Common myeloid progenitor, CD34-positive (primary cell): ENCODE data around the gene THOC6.

Experiments
- CTCF ChIA-PET: fragments of 350-600 bp; sonication (Branson Sonifier 250); formaldehyde crosslinking; loops from one replicate; lab custom pipeline; 2021; ENCODE audit warnings: antibody characterized with exemption; lab: Charles Lee
- POLR2A ChIA-PET: fragments of 350-600 bp; sonication (Branson Sonifier 250); formaldehyde crosslinking; loops from one replicate; lab custom pipeline; 2021; ENCODE audit warnings: antibody characterized with exemption; lab: Charles Lee
- DNase-seq, 3 donors: peaks; one replicate each; pipeline versions ENCODE4 v3.0.0 to v3.0.0-alpha.2; 2013
- H3K27ac ChIP-seq, 2 experiments: 1 replicate in 1 of 2; 2 replicates in 1 of 2; pipeline ENCODE4 v1.7.0; 2013; ENCODE audit warnings: inconsistent platforms in 2 of 2, low read length in 2 of 2, mild to moderate bottlenecking in 2 of 2, low read depth in 1 of 2, moderate library complexity in 1 of 2; ENCODE audit not compliant: severe bottlenecking in 2 of 2, insufficient read depth in 1 of 2, poor library complexity in 1 of 2
- H3K27me3 ChIP-seq, 5 experiments: replicated peaks in 2 of 5; 1 replicate in 3 of 5; 2 replicates in 2 of 5; pipeline versions ENCODE4 v1.6.1 to v1.7.0; 2013; ENCODE audit warnings: low read length in 4 of 5, mild to moderate bottlenecking in 2 of 5, moderate library complexity in 2 of 5, inconsistent platforms in 1 of 5; ENCODE audit not compliant: insufficient read depth in 5 of 5, control insufficient read depth in 4 of 5
- H3K36me3 ChIP-seq, 4 experiments: 1 replicate in 2 of 4; 2 replicates in 2 of 4; pipeline versions ENCODE4 v1.6.1 to v1.7.0; 2013; ENCODE audit warnings: low read length in 3 of 4, control low read depth in 1 of 4, mild to moderate bottlenecking in 1 of 4; ENCODE audit not compliant: control insufficient read depth in 4 of 4, insufficient read depth in 4 of 4
- H3K4me1 ChIP-seq, 4 experiments: 1 replicate in 3 of 4; 2 replicates in 1 of 4; pipeline versions ENCODE4 v1.6.1 to v1.7.1; 2013; ENCODE audit warnings: low read length in 3 of 4, mild to moderate bottlenecking in 3 of 4, control low read depth in 1 of 4, inconsistent platforms in 1 of 4, moderate library complexity in 1 of 4; ENCODE audit not compliant: control insufficient read depth in 4 of 4, insufficient read depth in 4 of 4; ENCODE audit errors: control extremely low read depth in 1 of 4
- H3K4me3 ChIP-seq, 7 experiments: 1 replicate in 4 of 7; 2 replicates in 3 of 7; pipeline versions ENCODE4 v1.5.1 to v1.7.0; 2013; ENCODE audit warnings: mild to moderate bottlenecking in 7 of 7, low read length in 6 of 7, moderate library complexity in 6 of 7, inconsistent platforms in 2 of 7, low read depth in 2 of 7, control low read depth in 1 of 7; ENCODE audit not compliant: insufficient read depth in 4 of 7, control insufficient read depth in 1 of 7; ENCODE audit errors: extremely low read depth in 1 of 7
- H3K9me3 ChIP-seq, 5 experiments: 1 replicate in 4 of 5; 2 replicates in 1 of 5; pipeline versions ENCODE4 v1.6.1 to v1.7.1; 2013; ENCODE audit warnings: low read length in 4 of 5, mild to moderate bottlenecking in 2 of 5, inconsistent platforms in 1 of 5, low read depth in 1 of 5, moderate library complexity in 1 of 5; ENCODE audit not compliant: control insufficient read depth in 4 of 5, insufficient read depth in 2 of 5; ENCODE audit errors: control extremely low read depth in 1 of 5
- WGBS: methylation state at CpG from one replicate; pipeline ENCODE4 v1.1.5; 2013; ENCODE audit not compliant: insufficient coverage; 5-methylcytosine and 5-hydroxymethylcytosine counted together

The THOC6 gene

DNA sequence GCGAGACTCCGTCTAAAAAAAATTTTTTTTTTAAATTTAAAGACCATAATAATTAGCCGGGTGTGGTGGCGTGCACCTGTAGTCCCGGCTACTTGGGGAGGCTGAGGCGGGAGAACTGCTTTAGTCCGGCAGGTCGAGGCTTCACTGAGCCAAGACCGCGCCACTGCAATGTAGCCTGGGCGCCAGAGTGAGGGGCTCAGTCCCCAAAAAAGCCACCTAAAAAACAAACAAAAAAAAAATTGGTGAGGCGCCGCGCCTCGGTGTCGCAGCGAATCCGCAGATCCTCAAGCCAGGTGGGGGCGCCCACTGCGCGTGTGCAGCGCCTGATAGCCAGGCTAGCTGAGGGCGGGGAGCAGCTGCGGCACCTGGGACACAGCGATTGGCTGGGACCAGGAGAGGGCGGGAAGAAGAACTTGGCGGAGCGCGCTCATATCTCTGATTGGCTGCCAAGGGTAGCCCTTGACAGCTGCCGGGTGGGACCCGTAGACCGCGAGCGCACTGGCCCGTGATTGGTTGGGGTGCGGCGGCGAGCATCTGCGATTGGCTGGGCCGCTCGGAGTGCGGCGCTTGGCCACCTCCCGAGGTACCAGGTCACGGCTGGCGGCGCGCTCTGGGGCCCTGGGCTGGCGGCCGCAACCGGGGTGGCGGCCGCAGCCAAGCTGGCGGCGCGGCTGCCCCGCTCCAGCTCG, 20.1 kb upstream of the THOC6 start:
- 9% methylated on average over 47 of the region's 58 CpGs for WGBS
- H3K27me3 ChIP-seq = no peaks in the 10 kb centered on the region
- ChIA-PET POLR2A (interaction anchor here (0.6 to 2.5 kb wide), 4 partner anchors 17 to 213 kb away, joined by 3 to 11 read pairs (median 5); partner anchors contain the start of gene TNFRSF12A), CTCF (interaction anchor here (0.7 to 10.6 kb wide), 9 partner anchors 15 to 408 kb away, joined by 3 to 197 read pairs (median 3); partner anchors contain the start of genes CLDN6, HCFC1R1, THOC6 and TNFRSF12A)
- no peak overlapping the region for H3K27ac ChIP-seq
- DNase-seq = peak; percentile 99 to 100 (median 100)
- H3K4me1 ChIP-seq = peaks cover 11 to 42% (median 35%) of the 10 kb centered on the region in 4 experiments
- peak overlapping the region; percentile 19 to 81 (median 48) for H3K4me3 ChIP-seq
- H3K36me3 ChIP-seq = peaks cover 0 to 4% (median 1%) of the 10 kb centered on the region in 4 experiments
- H3K9me3 ChIP-seq = no peaks in the 10 kb centered on the region

DNA sequence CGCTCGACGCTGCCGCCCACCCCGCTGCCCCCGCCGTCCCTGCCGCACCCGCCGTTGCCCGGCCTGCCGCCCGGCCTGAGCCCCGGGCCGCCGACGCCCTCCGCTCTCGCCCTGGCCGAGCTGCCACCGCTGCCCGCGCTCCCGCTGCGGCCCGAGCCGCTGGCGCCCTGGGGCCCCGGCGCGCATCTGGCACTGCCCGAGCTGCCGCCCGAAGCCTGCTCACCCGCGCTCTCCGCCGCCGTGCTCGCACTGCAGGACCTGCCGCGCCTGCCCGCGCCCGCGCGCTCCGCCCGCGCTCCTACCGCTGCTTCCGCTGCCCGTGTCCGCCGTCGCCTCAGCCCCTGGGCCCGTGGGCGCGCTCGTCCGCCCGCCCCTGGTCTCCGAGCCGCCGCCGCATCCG, 19.5 kb upstream of the THOC6 start:
- Histone ChIP-seq H3K4me3 (peak overlapping the region in 6 of 7 experiments; percentile 19 to 81 (median 50)), H3K9me3 (no peaks in the 10 kb centered on the region), H3K36me3 (peaks cover 0 to 4% (median 1%) of the 10 kb centered on the region in 4 experiments), H3K4me1 (peaks cover 11 to 48% (median 41%) of the 10 kb centered on the region in 4 experiments), H3K27ac (no peak overlapping the region), H3K27me3 (no peaks in the 10 kb centered on the region)
- ChIA-PET POLR2A (interaction anchor here (0.6 to 2.5 kb wide), 3 partner anchors 16 to 214 kb away, joined by 3 to 11 read pairs (median 7); partner anchors contain the start of gene TNFRSF12A), CTCF (interaction anchor here (0.7 to 10.6 kb wide), 8 partner anchors 16 to 408 kb away, joined by 3 to 197 read pairs (median 3); partner anchors contain the start of genes CLDN6, HCFC1R1, THOC6 and TNFRSF12A)
- peak; percentile 20 to 62 (median 52) for DNase-seq
- WGBS = 0% methylated on average over 39 of the region's 67 CpGs

DNA sequence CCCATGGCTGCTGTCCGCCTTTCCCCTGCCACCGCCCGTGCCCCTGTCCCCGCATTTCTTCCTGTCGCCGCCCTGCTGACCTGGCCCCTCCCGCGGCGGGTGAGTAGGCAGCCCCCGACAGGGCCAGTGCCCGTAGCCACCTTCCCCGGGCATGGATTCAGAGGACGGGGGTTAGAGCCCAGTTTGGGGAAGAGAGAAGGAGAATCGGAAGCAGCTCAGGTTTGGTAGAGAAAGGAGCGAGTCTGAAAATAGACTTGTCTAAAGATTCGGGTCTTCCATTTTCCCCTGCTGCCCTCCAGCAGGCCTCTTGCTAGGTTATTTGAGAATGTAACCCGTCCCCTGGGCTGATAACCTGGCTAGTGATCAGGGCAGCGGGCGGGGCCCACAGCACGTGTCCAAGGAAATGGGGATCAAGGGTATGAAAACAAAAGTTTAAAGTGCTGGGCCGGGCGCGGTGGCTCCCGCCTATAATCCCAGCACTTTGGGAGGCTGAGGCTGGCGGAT, 19.0 kb upstream of the THOC6 start:
- ChIA-PET POLR2A (interaction anchor here (1.7 to 2.5 kb wide), 2 partner anchors 16 to 23 kb away, joined by 7 to 11 read pairs; partner anchors contain the start of gene TNFRSF12A), CTCF (interaction anchor here (0.6 to 10.6 kb wide), 4 partner anchors 16 to 126 kb away, joined by 3 to 197 read pairs (median 54); partner anchors contain the start of genes CLDN6, HCFC1R1, THOC6 and TNFRSF12A)
- Histone ChIP-seq H3K9me3 (no peaks in the 10 kb centered on the region), H3K27me3 (no peaks in the 10 kb centered on the region), H3K4me1 (peaks cover 11 to 52% (median 45%) of the 10 kb centered on the region in 4 experiments), H3K4me3 (peak overlapping the region in 6 of 7 experiments; percentile 51 to 81 (median 66)), H3K36me3 (peaks cover 0 to 4% (median 1%) of the 10 kb centered on the region in 4 experiments), H3K27ac (peak overlapping the region in 1 of 2 experiments; percentile 68)
- 1% methylated on average over 12 of the region's 25 CpGs for WGBS
- peak in 1 of 3 donors; percentile 50 for DNase-seq

DNA sequence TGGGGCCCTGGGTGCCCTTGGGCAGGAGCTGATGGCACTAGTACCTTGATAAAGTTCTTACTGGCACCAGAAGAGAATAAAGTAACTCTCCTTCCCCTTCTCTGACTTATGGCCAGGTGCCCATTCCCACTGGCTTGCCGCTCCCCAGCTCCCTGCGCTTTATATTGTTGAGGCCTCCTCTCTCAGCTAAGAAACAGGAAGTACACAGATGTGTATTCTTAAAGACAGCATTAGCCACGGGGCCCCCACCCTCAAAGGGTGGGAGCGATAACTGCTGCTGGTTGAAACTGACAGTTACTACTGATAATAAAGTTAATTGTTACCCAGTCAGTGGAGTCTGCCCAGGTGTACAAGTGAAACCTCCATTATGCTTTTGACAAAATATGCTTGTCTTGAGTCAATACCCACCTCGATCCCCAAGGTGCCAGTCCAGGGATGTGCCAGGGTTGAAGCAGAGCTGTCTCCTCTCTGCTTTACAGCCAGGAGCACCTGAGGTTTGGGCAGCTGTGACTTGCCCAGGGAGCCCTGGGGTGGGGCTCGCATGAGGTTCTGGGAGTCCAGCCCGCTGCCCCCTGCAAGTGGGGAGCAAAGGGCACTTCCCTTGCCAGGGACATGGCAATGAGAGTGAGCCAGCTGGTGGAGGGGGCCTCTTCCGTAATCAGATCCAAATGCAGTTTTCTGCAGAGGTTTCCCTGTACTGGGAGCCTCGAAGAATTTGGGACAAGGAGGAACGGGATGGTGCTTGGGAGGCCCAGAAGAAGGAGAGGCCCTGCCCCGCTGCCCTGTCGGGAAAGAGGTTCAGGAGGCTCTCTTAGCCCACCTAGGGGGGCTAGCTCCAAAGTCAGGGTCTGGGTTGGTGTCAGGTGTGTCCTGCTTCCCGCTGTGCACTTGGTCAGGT, 16.5 kb upstream of the THOC6 start:
- Histone ChIP-seq H3K4me3 (peak overlapping the region in 6 of 7 experiments; percentile 32 to 71 (median 56)), H3K27ac (peak overlapping the region in 1 of 2 experiments; percentile 72), H3K4me1 (peaks cover 11 to 57% (median 50%) of the 10 kb centered on the region in 4 experiments), H3K36me3 (no peaks in the 10 kb centered on the region), H3K27me3 (peaks cover 0 to 4% (median 0%) of the 10 kb centered on the region in 5 experiments), H3K9me3 (no peaks in the 10 kb centered on the region)
- 14% methylated on average over 11 of the region's 13 CpGs for WGBS
- peak; percentile 27 to 60 (median 49) for DNase-seq
- POLR2A ChIA-PET = interaction anchor here (2.1 kb wide), 1 partner anchor 14 kb away, joined by 15 read pairs; the partner anchor contains the start of gene TNFRSF12A
- CTCF ChIA-PET = interaction anchor here (0.9 to 10.6 kb wide), 4 partner anchors 13 to 95 kb away, joined by 3 to 197 read pairs (median 52); partner anchors contain the start of genes CLDN6, HCFC1R1, THOC6 and TNFRSF12A

DNA sequence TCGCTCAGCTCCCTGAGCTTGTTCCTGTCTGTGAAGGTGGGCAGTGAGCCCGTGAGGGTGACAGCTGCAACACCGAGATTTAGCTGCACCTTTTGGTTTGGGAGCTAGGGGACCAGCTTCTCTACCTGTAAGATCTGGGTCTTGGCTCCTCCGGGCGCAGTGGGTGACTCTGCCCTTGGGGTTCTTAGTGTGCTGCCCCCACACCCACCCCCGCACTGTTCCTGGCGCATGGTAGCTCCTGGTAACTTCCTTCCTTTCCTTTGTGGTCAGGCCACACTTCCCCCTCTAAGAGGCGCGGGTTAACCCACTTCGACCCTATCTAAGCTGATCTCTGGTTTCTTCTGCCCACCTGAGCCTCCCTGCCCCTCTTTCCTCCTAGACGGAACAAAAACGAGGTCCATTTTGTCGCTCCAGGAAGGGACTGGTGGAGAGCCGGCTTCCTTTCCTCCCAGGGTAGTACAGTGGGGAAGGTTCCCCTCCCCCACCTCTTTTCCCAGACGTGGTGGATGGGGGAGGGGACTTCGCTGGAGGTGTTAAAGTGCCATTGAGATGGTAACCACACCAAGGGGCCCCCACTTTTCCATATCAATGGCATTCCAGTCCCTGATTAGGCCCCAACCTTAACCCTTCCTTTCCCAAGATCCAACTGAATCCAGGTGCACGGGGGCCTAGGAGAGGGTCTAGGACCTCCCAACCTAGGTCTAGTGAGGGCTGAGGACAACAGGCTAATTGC, 15.7 kb upstream of the THOC6 start:
- ChIA-PET CTCF (interaction anchor here (0.9 to 10.6 kb wide), 5 partner anchors 13 to 94 kb away, joined by 3 to 197 read pairs (median 4); partner anchors contain the start of genes CLDN6, HCFC1R1, THOC6 and TNFRSF12A), POLR2A (interaction anchor here (2.1 kb wide), 1 partner anchor 14 kb away, joined by 15 read pairs; the partner anchor contains the start of gene TNFRSF12A)
- Histone ChIP-seq H3K36me3 (no peaks in the 10 kb centered on the region), H3K27ac (peak overlapping the region in 1 of 2 experiments; percentile 72), H3K4me1 (peaks cover 11 to 57% (median 53%) of the 10 kb centered on the region in 4 experiments), H3K4me3 (peak overlapping the region in 6 of 7 experiments; percentile 32 to 71 (median 56)), H3K9me3 (no peaks in the 10 kb centered on the region), H3K27me3 (peaks cover 0 to 4% (median 0%) of the 10 kb centered on the region in 5 experiments)
- peak; percentile 57 to 69 (median 66) for DNase-seq
- WGBS = 1% methylated on average over 11 of the region's 17 CpGs
